Medulla oblongata (tissue), 1 donor: ENCODE data around the gene PCNX2.

Experiments used
- DNase-seq: peaks from one replicate; pipeline ENCODE4 v3.0.0-alpha.2; 2015; ENCODE audit errors: extremely low spot score

Gene PCNX2

GRCh38 chr1:232984577-232985425 is 310.7 kb downstream of the PCNX2 start:
- DNase-seq: peak; percentile 83

- no peak for DNase-seq
Observed at GRCh38 chr1:232983817-232984567, 311.5 kb downstream of the PCNX2 start.

- DNase-seq: peak; percentile 33
Observed at GRCh38 chr1:232983375-232983774, 312.1 kb downstream of the PCNX2 start.

- no peak for DNase-seq
Observed at GRCh38 chr1:232982238-232982944, 313.1 kb downstream of the PCNX2 start.

- DNase-seq: no peak
Observed at GRCh38 chr1:232980986-232981560, 314.5 kb downstream of the PCNX2 start.

- no peak for DNase-seq
Observed at GRCh38 chr1:232980355-232980978, 315.1 kb downstream of the PCNX2 start.

- DNase-seq: no peak
Observed at GRCh38 chr1:232979558-232979957, 316.0 kb downstream of the PCNX2 start.

- no peak for DNase-seq
Observed at GRCh38 chr1:232978815-232979214, 316.7 kb downstream of the PCNX2 start.

GRCh38 chr1:232978091-232978634 is 317.4 kb downstream of the PCNX2 start:
- DNase-seq: no peak

- no peak for DNase-seq
Observed at GRCh38 chr1:232974971-232975370, 320.6 kb downstream of the PCNX2 start.

GRCh38 chr1:232973652-232974611 is 321.6 kb downstream of the PCNX2 start:
- no peak for DNase-seq

GRCh38 chr1:232970508-232970907 is 325.0 kb downstream of the PCNX2 start:
- DNase-seq: no peak

GRCh38 chr1:232969799-232970198 is 325.7 kb downstream of the PCNX2 start:
- no peak for DNase-seq

- DNase-seq: peak; percentile 67
Observed at GRCh38 chr1:232968965-232969364, 326.6 kb downstream of the PCNX2 start.

- no peak for DNase-seq
Observed at GRCh38 chr1:232968391-232968790, 327.1 kb downstream of the PCNX2 start.

GRCh38 chr1:232966663-232967062 is 328.9 kb downstream of the PCNX2 start:
- DNase-seq: no peak

GRCh38 chr1:232965912-232966217 is 329.7 kb downstream of the PCNX2 start:
- DNase-seq: no peak

- DNase-seq: no peak
Observed at GRCh38 chr1:232965124-232965911, 330.2 kb downstream of the PCNX2 start.

- DNase-seq: no peak
Observed at GRCh38 chr1:232964601-232965000, 330.9 kb downstream of the PCNX2 start.
